GM18907 (cell line): Measurements from ENCODE around the gene ZNF599.

Source experiments
- ATAC-seq: cut with Tn5 transposase; IDR thresholded peaks from one replicate; pipeline ENCODE4 v1.9.1; 2021; ENCODE audit warnings: mild to moderate bottlenecking, moderate library complexity; ENCODE audit not compliant: unreplicated experiment

The ZNF599 gene

DNA sequence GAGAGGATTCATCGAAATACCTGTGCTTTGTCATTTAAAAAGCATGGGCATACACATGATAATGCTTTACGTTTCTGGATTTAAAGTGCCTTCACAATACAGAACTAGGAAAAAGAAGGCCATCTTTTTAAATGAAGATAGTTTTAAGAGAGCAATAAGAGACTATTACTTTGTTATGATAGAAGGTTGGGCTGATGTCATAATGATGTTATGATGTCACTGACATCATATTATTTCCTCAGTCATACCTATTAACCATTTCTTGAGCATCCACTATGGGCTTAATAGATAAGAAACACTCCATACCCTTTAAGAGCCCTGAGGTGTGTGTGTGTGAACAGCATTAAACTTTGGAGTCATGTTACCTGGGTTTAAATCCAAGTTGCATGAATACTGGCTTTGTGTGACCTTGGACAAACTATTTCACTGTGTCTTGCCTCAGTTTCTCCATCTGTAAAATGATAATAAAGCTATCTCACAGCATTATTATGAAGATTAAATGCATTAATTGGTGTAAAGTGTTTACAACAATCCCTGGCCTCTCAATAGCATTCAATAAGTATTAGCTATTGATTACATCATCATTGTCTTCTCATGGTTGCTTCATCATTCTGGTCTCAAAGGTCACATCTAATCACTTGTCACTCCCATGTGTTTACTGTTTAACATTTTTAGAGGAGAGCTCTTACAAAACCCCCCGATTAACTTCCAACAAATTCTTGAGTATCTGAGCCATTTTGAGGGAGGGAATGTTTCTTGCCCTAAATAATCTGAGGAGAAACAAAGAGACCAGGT is 27.9 kb downstream of the ZNF599 start:
- ATAC-seq, result no peak

DNA sequence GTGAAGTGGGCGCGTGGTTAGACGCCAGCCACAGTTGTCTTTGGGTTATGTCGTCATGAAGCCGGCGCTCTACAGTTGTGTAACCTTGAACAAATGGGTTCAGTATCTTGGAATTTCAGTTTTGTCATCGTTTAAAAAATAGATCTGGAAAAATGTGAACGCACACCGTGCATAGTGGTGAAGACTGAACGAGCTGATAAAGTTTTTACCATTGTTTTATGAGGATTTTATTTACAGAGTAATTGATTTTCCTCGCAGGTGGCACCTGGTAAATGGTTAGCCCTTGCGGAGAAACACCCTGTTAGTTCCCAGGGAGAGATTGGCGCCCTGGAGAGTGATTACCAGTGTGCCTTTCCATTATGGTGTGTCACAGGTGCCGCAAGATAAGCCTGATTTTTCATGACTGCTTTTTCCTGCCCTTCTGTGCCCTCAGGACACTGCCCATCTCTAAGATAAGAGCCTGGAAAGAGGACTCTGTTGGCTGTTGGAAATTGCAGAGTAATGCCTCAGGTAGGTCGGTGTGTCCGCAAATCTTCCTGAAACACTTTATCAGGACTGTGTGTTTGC is 38.4 kb downstream of the ZNF599 start:
- ATAC-seq, result no peak

DNA sequence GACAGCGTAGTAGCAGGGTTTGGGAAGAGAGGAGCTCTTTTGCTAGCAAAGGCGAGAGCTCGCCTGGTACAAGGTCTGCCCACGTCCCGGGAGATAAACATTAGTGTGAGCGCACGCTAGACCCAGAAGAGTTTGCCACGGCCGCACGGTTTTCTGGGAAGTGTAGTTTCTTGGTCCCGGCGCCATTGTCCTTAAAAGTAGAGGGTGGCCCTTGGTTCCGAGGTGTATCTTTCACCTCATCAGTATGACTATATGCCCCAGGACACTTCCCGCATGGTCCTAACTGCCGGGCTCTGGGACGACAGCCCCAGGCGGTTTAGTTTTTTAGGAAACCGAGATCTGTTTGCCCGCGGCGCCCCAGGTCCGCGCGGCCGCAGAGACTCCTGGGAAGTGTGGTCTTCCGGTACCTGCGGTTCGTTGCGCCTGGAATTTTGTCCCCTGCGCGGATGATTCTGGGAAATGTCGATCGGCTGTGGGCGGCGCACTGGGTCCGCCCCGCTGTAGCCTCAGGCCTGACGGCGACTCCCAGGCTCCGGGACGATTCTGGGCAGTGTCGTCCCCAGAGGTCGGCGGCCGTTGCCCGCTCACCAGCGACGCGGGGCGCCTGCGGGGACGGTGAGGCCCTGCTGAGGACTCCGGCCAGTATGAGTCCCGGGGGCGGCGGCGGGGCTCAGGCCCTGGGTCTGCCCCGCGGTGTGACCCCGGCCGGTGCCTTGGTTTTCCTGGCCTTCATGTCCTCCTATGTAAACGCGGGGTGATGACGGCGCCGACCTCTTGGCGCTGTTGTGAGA is 39.1 kb downstream of the ZNF599 start, which contains the start of gene ZNF181:
TSS of gene ZNF181 (plus strand) at position 498 of the 791 bp plus-strand sequence. CDS start 795 bp downstream, outside the sequence.
- ATAC-seq, result peak; percentile 88

DNA sequence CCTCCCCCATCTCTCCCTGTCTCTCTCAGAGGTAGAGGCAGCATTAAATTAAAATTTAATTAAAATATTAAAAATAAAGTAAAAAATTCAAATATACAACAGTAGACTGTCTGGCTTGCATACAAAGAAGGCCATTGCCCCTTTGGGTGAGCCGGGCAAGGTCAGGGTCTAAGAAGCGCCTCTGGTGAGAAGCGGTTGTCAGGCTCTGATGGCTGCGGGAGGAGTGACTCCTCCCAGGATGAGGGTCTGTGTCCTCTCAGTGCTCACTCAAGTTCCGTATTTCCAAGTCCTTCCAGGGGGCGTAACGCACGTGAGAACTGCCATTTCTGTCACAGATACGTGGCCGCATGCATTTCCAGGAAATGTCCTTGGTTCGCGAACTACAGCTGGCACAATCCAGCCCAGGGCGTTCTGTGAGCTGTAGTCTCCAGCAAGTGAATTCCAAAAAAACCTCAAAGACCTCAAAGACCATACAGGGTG is 39.7 kb downstream of the ZNF599 start:
- peak; percentile 27 for ATAC-seq

DNA sequence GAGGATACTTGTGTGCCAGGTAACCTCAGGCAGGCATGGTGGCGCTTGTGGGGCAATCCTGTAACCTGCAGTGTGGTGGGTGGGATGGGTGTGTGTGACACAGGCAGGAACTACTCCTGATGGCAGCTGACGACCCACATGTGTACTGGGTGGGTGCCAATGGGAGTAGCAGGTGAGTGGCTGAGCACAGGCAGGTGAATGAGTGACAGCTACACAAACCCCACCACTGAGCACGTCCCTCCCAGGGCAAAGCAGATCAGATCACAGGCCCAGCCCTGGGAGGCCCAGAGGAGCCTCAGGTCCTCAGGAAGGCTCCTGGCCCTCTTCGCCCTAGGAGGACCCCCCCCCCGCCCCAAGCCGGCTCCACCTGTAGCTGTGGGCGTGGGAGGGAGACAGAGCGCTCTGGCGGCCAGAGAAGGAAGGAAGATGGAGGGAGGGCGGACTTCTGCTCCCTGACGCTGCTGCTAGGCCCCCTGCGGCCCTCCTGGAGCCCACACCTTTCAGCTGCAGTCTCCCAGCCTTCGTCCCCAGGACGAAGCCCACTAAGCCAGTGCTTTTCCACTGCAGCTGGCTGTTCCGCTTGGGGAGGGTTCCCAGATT is 40.3 kb downstream of the ZNF599 start:
- ATAC-seq, result no peak

DNA sequence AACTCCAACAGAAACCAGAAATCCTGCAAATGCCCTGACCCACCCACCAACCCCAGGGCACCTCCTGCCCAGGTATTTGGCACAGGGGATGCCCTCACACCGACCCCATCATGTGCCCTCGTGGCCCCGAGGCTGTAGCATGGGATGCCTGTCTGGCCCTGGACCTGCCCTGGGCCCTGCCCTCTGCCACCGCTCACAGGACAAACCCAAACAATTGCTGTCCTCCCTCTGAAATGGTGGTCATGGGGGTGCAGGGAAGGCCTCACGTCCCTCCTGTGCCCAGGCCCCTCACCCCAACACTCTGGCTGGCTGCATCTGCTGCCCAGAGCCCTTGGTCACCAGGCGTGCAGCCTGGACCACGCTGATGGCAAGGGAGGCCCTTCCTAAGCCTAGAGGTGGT is 41.1 kb downstream of the ZNF599 start:
- no peak for ATAC-seq

DNA sequence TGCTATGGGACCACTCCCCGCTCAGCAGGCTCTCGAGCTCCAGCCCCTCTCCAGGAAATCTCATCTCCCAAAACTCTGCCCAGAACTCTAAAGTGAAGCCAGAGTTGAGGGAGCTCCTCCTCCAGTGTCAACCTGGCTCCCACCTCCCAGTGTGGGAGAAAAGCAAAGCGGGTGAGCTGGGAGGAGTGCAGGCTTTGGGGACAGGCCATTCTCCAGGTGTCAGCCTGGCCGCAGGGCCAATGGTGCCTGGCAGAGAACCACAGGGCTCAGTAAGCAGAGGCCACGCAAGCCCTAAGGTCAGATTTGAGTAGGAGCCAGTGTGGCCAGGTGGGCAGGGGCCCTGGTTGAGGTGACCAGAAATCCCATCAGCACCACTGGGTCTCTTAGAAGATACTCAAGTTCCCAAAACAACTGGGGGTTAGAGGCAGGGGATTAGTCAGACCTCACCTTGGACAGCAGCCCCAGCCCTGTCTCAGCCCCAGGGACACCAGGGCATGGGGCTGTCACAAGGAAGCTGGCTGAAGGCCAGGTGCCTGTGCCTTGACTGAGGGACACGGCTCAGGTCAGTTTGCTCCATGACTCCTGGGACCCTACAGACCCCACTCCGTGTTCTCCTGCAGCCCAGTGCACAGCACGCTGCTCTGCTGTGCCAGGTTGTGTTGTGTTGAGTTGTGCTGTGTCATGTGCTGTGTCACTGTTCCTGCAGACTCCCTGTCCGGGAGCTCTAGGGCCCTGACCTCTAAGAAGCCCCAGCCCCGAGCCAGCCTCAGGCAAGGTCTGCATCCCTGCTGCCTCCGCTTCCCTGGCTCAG is 41.8 kb downstream of the ZNF599 start:
- ATAC-seq, result no peak

DNA sequence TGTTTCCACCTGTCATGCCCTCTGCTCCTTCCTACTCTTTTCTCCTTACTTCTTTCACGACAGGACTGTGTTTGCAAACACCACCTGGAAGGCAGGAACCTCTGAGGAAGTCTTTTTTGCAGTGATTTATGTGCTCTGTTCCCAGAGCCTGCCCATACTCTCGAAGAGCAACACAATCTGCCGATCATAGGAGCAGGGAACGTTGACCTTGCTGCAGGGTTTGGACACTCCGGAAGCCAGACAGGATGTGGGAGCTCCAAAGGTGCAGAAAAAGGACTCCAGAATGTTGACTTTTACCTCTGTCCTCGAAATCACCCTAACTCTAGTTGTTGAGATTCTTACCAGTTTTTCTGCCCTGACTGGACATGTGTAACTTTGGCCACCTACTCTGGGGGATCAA is 47.6 kb downstream of the ZNF599 start:
- no peak for ATAC-seq

DNA sequence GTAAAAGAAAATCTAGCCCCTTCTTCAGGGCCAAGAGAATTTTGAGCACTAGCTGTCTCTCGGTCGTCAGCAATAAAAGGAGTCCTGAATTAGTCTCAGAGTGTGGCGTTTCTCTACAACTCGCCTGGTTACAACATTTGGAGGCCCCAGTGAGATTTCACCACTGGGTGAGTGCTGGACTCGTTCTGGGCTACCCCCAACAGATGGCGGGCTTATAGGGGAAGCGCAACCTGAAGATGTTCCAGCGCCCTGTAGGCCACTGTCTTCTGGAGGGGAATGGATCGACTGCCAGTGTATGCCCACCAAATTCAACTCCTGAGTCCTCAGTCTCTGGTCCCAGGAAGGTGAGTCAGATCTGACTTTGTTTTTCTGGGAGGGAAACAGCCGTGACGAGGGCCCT is 50.7 kb downstream of the ZNF599 start:
- ATAC-seq, result no peak

DNA sequence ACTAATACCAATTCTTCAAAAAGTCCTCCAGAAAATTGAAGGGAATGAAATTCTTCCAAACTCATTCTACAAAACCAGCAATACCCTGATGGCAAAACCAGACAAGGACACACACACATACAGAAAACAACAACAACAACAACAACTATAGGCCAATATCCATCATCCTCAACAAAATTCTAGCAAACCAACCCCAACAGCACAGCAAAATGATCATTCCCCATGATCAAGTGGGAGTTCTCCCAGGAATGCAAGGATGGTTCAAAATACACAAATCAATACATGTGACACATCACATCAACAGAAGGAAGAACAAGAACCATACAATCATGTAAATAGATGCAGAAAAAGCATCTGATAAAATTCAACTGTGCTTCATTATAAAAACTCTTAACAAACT is 57.7 kb downstream of the ZNF599 start:
- ATAC-seq, result no peak

DNA sequence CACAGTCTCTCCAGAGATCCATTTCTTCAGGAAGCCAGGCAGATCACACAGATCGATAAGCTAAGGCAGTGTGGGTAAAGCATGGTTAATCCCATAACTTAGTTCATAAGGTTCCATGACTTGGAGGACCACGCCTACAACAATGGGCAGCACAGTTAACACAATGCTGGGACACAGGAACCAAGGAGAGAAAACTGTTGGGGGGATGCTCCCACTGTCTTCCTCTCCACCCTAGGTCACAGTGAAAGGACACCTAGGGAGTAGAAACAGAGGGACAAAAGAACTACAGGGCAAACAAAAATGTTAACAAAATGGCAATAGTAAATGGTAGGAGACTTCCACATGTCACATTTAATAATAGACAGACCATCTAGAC is 59.8 kb downstream of the ZNF599 start:
- ATAC-seq, result no peak

DNA sequence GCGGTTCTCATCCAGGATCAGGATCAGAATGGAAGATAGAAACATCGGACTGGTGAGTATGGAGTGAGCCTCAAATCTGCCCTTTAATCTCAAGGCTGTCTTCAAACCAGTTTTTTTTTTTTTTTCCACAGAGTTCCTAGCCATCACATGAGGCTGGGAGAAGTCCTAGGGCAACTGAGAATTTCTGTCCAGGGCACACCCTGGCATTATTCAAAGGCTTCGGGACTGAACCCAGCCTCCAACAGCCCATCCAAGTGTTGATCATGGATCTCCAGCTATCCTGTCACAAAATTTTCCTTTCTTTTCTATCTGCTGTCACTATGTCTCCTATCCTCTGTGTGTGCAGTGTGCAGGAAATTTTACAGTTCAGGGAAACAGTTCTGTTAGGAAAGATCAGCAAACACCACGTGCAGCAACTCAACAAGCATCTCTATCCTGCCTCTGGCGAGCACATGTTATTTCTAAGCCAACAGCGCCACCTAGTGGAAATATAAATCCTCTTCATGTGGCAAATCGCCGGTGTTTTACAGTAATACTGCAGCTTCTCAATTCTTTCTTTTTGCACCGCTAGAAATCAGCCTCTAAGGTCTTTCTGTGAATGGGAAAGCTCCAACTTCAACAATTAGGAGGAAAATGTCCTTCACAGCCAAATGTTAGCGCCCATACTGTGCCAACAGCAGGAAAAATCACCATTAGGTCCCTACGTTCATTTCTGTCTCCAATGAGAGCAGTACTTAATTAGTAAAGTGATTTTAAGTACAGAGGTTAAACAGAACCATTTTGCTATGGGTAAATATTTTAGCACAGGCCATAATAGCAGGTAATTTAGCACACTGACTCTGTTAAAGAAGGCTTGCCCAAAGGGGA is 60.4 kb downstream of the ZNF599 start:
- no peak for ATAC-seq

DNA sequence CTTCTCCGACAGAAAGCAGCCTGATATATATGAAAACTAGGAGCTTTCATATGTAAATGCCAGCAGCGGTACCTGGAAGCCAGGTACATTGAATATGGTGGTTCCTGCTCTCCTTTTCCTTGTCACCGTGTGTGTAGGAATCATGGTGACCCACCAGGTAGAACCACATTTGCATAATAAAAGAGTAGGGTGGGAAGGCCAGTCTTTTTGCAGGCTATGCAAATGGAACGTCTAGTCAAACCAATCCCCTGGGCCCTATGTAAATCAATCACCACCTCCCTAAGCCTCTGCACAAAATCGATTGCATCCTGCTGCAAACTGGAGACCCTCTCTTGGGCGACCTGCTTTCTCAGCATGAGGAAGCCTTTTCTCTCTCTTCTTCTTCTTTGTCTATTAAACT is 61.1 kb downstream of the ZNF599 start:
- ATAC-seq, result no peak
